Measurements from ENCODE around the gene TIMM17A.
"Not testable (repeated sequence)": the region's sequence is repeated elsewhere in the genome, so short reads cannot be mapped to it uniquely, and the experiment has no call there.

TIMM17A gene

GRCh38 chr1:201940316-201940715 is 15.0 kb upstream of the TIMM17A start:
- DNase-seq (ENCODE audit: low read depth): not testable (repeated sequence)

GRCh38 chr1:201941420-201942128 is 13.7 kb upstream of the TIMM17A start:
- no peak for DNase-seq (ENCODE audit: low read depth)

- DNase-seq (ENCODE audit: low read depth): no peak
Measured at GRCh38 chr1:201942129-201942495, 13.2 kb upstream of the TIMM17A start.

- DNase-seq (ENCODE audit: low read depth): no peak
Measured at GRCh38 chr1:201944002-201944401, 11.3 kb upstream of the TIMM17A start.

GRCh38 chr1:201944639-201945038 is 10.7 kb upstream of the TIMM17A start:
- no peak for DNase-seq (ENCODE audit: low read depth)

- DNase-seq (ENCODE audit: low read depth): no peak
Measured at GRCh38 chr1:201945157-201945556, 10.1 kb upstream of the TIMM17A start.

GRCh38 chr1:201945863-201946223 is 9.5 kb upstream of the TIMM17A start:
- no peak for DNase-seq (ENCODE audit: low read depth)

- DNase-seq (ENCODE audit: low read depth): peak; percentile 26
Measured at GRCh38 chr1:201946224-201946908, 8.9 kb upstream of the TIMM17A start, which contains the start of gene LMOD1. TSS of gene LMOD1 (minus strand) at chr1:201946548. CDS start at chr1:201946340, 208 bp downstream.

- no peak for DNase-seq (ENCODE audit: low read depth)
Measured at GRCh38 chr1:201947697-201948008, 7.7 kb upstream of the TIMM17A start.

- no peak for DNase-seq (ENCODE audit: low read depth)
Measured at GRCh38 chr1:201949491-201949890, 5.8 kb upstream of the TIMM17A start.

GRCh38 chr1:201954263-201955008 is 867 bp upstream of the TIMM17A start:
- DNase-seq (ENCODE audit: low read depth): no peak

- DNase-seq (ENCODE audit: low read depth): no peak
Measured at GRCh38 chr1:201955729-201956143, 433 bp downstream of the TIMM17A start.

GRCh38 chr1:201958348-201958747 is 3.0 kb downstream of the TIMM17A start:
- no peak for DNase-seq (ENCODE audit: low read depth)

GRCh38 chr1:201962382-201962781 is 7.1 kb downstream of the TIMM17A start:
- not testable (repeated sequence) for DNase-seq (ENCODE audit: low read depth)

GRCh38 chr1:201964261-201964660 is 9.0 kb downstream of the TIMM17A start:
- peak; percentile 30 for DNase-seq (ENCODE audit: low read depth)

GRCh38 chr1:201966171-201966570 is 10.9 kb downstream of the TIMM17A start:
- no peak for DNase-seq (ENCODE audit: low read depth)

- DNase-seq (ENCODE audit: low read depth): no peak
Measured at GRCh38 chr1:201968202-201968925, 13.1 kb downstream of the TIMM17A start.

- no peak for DNase-seq (ENCODE audit: low read depth)
Measured at GRCh38 chr1:201970334-201971159, 15.2 kb downstream of the TIMM17A start.

- DNase-seq (ENCODE audit: low read depth): no peak
Measured at GRCh38 chr1:201982082-201982622, 26.8 kb downstream of the TIMM17A start.

GRCh38 chr1:201982623-201983379 is 27.5 kb downstream of the TIMM17A start, which contains the start of gene RNPEP:
TSS of gene RNPEP (plus strand) at chr1:201982648. CDS start at chr1:201982667, 19 bp downstream.
- peak; percentile 45 for DNase-seq (ENCODE audit: low read depth)

Data from HS-27A (cell line).